Left ventricle myocardium inferior (tissue), 1 donor: ENCODE measurements around the gene CORO7. TPM values are rescaled to one million over a fixed set of nuclear protein-coding genes. Genes with fewer than 3 reads are reported as not detected.

Experiments
- DNase-seq: peaks from one replicate; pipeline ENCODE4 v3.0.0-alpha.2; 2020
- H3K27ac ChIP-seq: fragments of 200-600 bp; replicated peaks from 2 replicates; pipeline ENCODE4 v1.8.0; 2021
- H3K27me3 ChIP-seq: fragments of 200-600 bp; 2 replicates; pipeline ENCODE4 v1.8.0; 2021; ENCODE audit warnings: low read depth
- H3K36me3 ChIP-seq: fragments of 200-600 bp; 2 replicates; pipeline ENCODE4 v1.8.0; 2021
- H3K4me1 ChIP-seq: fragments of 200-600 bp; 2 replicates; pipeline ENCODE4 v1.8.0; 2021
- H3K4me3 ChIP-seq: fragments of 200-600 bp; 2 replicates; pipeline ENCODE4 v1.8.0; 2021; ENCODE audit warnings: mild to moderate bottlenecking, moderate library complexity
- H3K9me3 ChIP-seq: fragments of 200-600 bp; replicated peaks from 2 replicates; pipeline ENCODE4 v1.8.0; 2021
- CTCF ChIP-seq: fragments of 200-600 bp; IDR thresholded peaks from 2 replicates; pipeline ENCODE4 v1.8.0; 2021; ENCODE audit warnings: antibody characterized with exemption, mild to moderate bottlenecking, borderline replicate concordance
- intact Hi-C: fragments of 100-400 bp; cut with micrococcal nuclease; formaldehyde crosslinking; loops from one replicate; pipeline ENCODE4 v1.11.0; 2022
- total RNA-seq: library from RNA; stranded (reverse); fragmentation: NEBNext Ultra II Directional; extraction: Animal tissue kit (Norgen Biotek cat#: 25700); gene quantifications from one replicate; pipeline ENCODE4 v1.2.1, GENCODE V29; 2021
- donor health status: DM: no; HTN: yes; CAD: no; lungs with severe emphysema.

The CORO7 gene
- total RNA-seq, 1 donor from 2014 or later = 12.5 TPM

DNA sequence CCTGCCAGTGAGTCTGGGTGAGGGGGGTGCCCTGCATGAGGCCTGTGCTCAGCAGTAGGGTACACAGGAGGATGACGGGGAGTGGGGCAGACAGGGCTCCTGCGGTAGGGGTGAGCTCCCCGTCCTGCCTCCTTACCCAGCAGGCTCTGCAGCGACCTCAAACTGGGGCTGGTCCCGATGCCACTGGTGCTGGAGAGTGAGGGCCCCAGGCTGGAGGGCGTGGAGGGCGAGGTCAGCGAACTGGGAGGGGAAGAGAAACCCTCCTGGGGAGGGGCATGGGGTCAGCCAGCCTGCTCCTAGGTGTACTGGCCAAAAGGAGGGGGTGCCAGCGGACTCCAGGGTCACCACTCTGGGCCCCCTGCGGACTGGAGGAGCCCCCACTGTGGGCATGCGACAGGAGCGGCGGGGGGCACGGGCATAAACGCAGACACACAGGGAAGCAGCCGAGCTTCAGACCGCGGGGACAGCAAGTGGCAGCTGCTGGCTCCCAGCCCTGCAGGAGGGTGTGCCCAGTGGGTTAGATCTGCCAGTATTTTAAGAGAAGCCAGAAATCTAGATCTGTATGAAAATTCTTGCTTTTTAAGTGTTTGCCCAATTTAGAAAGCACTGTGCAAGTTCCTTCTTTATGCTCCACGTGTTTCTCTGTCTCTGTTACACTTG, 53.8 kb downstream of the CORO7 start:
- Histone ChIP-seq H3K27me3 (no peaks in the 10 kb centered on the region), H3K4me1 (peaks cover 4% of the 10 kb centered on the region), H3K36me3 (peaks cover 44% of the 10 kb centered on the region), H3K9me3 (no peaks in the 10 kb centered on the region), H3K4me3 (no peak overlapping the region), H3K27ac (no peak overlapping the region)
- intact Hi-C loops = no loop called here
- TF ChIP-seq CTCF = no peak
- DNase-seq = no peak

DNA sequence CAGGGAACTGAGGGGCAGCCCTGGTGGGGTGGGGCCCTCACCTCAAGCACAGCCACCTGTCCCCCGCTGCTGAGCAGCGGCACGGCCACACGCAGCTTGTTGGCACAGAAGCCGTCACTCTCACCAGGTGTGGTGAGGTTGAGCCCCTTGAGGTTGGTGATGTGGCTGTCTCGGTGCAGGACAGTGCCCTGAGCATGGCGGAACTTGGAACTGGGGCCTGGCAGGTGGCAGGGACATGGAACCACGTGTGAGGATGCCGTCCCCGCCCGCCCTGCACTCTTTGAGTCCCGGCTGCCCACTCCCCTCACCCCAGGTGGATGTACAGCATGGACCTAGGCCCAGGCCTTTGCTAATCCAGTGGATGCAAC, 54.5 kb downstream of the CORO7 start:
- DNase-seq = no peak
- peaks cover 4% of the 10 kb centered on the region for H3K4me1 ChIP-seq
- no peak overlapping the region for H3K4me3 ChIP-seq
- TF ChIP-seq CTCF = no peak
- peaks cover 47% of the 10 kb centered on the region for H3K36me3 ChIP-seq
- H3K9me3 ChIP-seq = no peaks in the 10 kb centered on the region
- intact Hi-C loops = no loop called here
- no peaks in the 10 kb centered on the region for H3K27me3 ChIP-seq
- H3K27ac ChIP-seq = no peak overlapping the region

- Histone ChIP-seq H3K4me3 (no peak overlapping the region), H3K36me3 (peaks cover 52% of the 10 kb centered on the region), H3K4me1 (peaks cover 4% of the 10 kb centered on the region), H3K27me3 (no peaks in the 10 kb centered on the region), H3K27ac (no peak overlapping the region), H3K9me3 (no peaks in the 10 kb centered on the region)
- intact Hi-C loops = no loop called here
- TF ChIP-seq CTCF = no peak
- no peak for DNase-seq
Measured at GRCh38 chr16:4361033-4361943, 55.1 kb downstream of the CORO7 start.

- TF ChIP-seq CTCF = no peak
- peaks cover 4% of the 10 kb centered on the region for H3K4me1 ChIP-seq
- no peaks in the 10 kb centered on the region for H3K9me3 ChIP-seq
- no peak for DNase-seq
- intact Hi-C loops = no loop called here
- H3K27me3 ChIP-seq = no peaks in the 10 kb centered on the region
- no peak overlapping the region for H3K27ac ChIP-seq
- no peak overlapping the region for H3K4me3 ChIP-seq
- H3K36me3 ChIP-seq = peaks cover 52% of the 10 kb centered on the region
Measured at GRCh38 chr16:4360538-4361021, 55.8 kb downstream of the CORO7 start.

DNA sequence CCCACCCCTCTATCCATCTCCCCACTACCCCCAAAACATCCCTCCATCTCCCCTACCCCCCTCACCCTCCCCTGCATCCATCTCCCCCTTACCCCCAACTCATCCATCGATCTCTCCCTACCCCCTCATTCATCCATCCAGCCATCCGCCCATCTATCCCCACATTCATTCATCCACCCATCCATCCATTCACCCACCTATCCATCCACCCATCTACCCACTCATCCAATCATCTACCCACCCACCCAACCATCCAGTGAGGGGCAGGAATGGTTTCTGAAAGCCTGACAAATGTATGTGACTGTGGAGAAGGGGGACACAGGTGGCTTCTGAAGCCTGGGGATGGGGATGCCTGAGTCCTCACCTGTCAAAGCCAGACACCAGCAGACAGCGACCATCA, 56.5 kb downstream of the CORO7 start:
- intact Hi-C loops = loop anchor here (2.0 kb wide), 1 partner anchor 43 kb away; no protein-coding TSS in a partner anchor
- H3K27me3 ChIP-seq = no peaks in the 10 kb centered on the region
- TF ChIP-seq CTCF = no peak
- H3K27ac ChIP-seq = no peak overlapping the region
- DNase-seq = no peak
- no peaks in the 10 kb centered on the region for H3K9me3 ChIP-seq
- H3K4me3 ChIP-seq = no peak overlapping the region
- peaks cover 4% of the 10 kb centered on the region for H3K4me1 ChIP-seq
- H3K36me3 ChIP-seq = peaks cover 50% of the 10 kb centered on the region
